Upper lobe of right lung (tissue), 1 donor: ENCODE data around the gene SPOCK1. TPM values are rescaled to one million over a fixed set of nuclear protein-coding genes. Genes with fewer than 3 reads are reported as not detected.

Source experiments
- ATAC-seq: fragments of 200-7000 bp; cut with Tn5 transposase; one replicate; pipeline ENCODE4 v1.9.1; 2020; ENCODE audit warnings: mild to moderate bottlenecking, moderate library complexity
- DNase-seq: peaks from one replicate; pipeline ENCODE4 v3.0.0-alpha.2; 2020
- H3K27ac ChIP-seq: fragments of 200-600 bp; one replicate; pipeline ENCODE4 v1.8.0; 2022
- H3K27me3 ChIP-seq: fragments of 200-600 bp; one replicate; pipeline ENCODE4 v1.8.0; 2022; ENCODE audit warnings: mild to moderate bottlenecking
- H3K36me3 ChIP-seq: fragments of 200-600 bp; one replicate; pipeline ENCODE4 v1.8.0; 2022
- H3K4me1 ChIP-seq: fragments of 200-600 bp; one replicate; pipeline ENCODE4 v1.8.0; 2022
- H3K4me3 ChIP-seq: fragments of 200-600 bp; one replicate; pipeline ENCODE4 v1.8.0; 2022; ENCODE audit warnings: mild to moderate bottlenecking
- H3K9me3 ChIP-seq: fragments of 200-600 bp; one replicate; pipeline ENCODE4 v1.8.0; 2022
- intact Hi-C: fragments of 100-400 bp; cut with DNase I; formaldehyde crosslinking; loops from one replicate; pipeline ENCODE4 v1.11.0; 2022
- total RNA-seq: library from RNA; stranded (reverse); fragmentation: NEBNext Ultra II Directional; extraction: Animal tissue kit (Norgen Biotek cat#: 25700); gene quantifications from one replicate; pipeline ENCODE4 v1.2.1, GENCODE V29; 2021
- TF ChIP-seq, protein P1 (sequence below): fragments of 200-600 bp; IDR thresholded peaks from one replicate; pipeline ENCODE4 v1.8.0; 2022; ENCODE audit warnings: antibody characterized with exemption
- donor health status: DM: no; HTN: yes; CAD: no; lungs with severe emphysema.

The SPOCK1 gene
- total RNA-seq, 1 donor from 2014 or later = 4.0 TPM

DNA sequence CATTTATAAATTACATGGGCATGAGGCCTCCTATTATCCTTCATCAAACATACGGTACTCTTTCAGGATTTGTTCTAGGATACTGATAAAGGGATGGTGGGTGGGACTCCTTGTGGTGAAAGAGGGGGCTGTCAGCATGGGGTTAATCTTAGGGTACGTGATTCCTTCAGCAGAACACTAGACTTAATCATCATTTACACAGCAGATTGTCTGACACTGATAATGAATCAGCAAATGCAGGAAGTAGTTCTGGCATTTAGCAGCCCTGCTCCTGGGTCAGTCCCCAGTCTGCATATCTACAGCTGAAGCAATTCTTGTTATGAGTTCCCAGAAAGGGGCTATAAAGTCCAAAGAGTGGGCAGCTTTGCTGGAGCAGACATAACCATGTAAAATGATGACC lies 384.6 kb downstream of the SPOCK1 start:
- TF ChIP-seq, protein P1, sequence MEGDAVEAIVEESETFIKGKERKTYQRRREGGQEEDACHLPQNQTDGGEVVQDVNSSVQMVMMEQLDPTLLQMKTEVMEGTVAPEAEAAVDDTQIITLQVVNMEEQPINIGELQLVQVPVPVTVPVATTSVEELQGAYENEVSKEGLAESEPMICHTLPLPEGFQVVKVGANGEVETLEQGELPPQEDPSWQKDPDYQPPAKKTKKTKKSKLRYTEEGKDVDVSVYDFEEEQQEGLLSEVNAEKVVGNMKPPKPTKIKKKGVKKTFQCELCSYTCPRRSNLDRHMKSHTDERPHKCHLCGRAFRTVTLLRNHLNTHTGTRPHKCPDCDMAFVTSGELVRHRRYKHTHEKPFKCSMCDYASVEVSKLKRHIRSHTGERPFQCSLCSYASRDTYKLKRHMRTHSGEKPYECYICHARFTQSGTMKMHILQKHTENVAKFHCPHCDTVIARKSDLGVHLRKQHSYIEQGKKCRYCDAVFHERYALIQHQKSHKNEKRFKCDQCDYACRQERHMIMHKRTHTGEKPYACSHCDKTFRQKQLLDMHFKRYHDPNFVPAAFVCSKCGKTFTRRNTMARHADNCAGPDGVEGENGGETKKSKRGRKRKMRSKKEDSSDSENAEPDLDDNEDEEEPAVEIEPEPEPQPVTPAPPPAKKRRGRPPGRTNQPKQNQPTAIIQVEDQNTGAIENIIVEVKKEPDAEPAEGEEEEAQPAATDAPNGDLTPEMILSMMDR = no peak
- no peak overlapping the region for H3K27ac ChIP-seq
- ATAC-seq = no peak
- H3K4me1 ChIP-seq = no peaks in the 10 kb centered on the region
- H3K36me3 ChIP-seq = no peaks in the 10 kb centered on the region
- DNase-seq = no peak
- no peaks in the 10 kb centered on the region for H3K27me3 ChIP-seq
- intact Hi-C loops = no loop called here
- no peaks in the 10 kb centered on the region for H3K9me3 ChIP-seq
- no peak overlapping the region for H3K4me3 ChIP-seq

DNA sequence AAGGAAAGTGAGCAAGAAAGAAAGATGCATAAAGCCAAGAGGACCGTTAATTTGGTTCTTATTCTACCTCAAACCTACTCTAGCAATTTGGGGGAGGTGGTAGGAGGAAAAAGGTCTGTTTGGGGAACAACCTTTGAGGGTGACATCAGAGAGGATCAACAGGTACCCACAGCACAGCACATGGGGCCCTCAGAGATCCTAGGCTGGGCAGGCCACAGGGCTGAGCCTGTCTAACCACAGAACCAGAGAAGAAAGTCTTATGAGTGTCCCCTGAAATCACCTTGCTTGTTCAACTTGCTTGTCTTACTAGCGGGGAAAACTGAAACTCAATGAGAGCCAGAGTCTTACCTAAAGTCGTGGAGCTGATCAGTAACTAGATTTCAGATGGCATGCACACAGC lies 385.2 kb downstream of the SPOCK1 start:
- TF ChIP-seq, protein P1 = no peak
- no peak for ATAC-seq
- Histone ChIP-seq H3K4me3 (no peak overlapping the region), H3K27me3 (no peaks in the 10 kb centered on the region), H3K36me3 (no peaks in the 10 kb centered on the region), H3K4me1 (no peaks in the 10 kb centered on the region), H3K27ac (no peak overlapping the region), H3K9me3 (no peaks in the 10 kb centered on the region)
- DNase-seq = no peak
- intact Hi-C loops = no loop called here

DNA sequence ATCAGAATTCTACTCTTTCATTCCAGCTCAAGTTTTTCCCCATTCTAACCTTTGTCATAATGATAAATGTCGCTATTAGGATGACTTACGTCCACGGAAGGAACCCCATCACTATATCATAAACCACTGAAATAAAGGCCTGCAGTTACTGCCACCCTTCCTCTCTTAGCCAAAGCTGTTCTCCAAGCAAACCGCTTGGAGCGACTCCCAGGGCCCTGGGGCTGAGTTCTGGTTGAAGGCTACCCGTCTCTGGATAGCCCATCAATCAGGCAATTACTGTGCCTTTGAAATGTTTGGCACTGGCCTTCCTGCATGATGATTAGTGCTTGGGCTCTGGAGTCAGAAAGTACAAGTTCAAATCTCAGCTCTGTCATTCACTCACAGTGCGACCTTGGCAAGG lies 386.0 kb downstream of the SPOCK1 start:
- no peaks in the 10 kb centered on the region for H3K27me3 ChIP-seq
- H3K36me3 ChIP-seq = no peaks in the 10 kb centered on the region
- intact Hi-C loops = no loop called here
- no peak for ATAC-seq
- DNase-seq = no peak
- no peaks in the 10 kb centered on the region for H3K9me3 ChIP-seq
- no peak overlapping the region for H3K4me3 ChIP-seq
- H3K4me1 ChIP-seq = no peaks in the 10 kb centered on the region
- TF ChIP-seq, protein P1 = no peak
- H3K27ac ChIP-seq = no peak overlapping the region

DNA sequence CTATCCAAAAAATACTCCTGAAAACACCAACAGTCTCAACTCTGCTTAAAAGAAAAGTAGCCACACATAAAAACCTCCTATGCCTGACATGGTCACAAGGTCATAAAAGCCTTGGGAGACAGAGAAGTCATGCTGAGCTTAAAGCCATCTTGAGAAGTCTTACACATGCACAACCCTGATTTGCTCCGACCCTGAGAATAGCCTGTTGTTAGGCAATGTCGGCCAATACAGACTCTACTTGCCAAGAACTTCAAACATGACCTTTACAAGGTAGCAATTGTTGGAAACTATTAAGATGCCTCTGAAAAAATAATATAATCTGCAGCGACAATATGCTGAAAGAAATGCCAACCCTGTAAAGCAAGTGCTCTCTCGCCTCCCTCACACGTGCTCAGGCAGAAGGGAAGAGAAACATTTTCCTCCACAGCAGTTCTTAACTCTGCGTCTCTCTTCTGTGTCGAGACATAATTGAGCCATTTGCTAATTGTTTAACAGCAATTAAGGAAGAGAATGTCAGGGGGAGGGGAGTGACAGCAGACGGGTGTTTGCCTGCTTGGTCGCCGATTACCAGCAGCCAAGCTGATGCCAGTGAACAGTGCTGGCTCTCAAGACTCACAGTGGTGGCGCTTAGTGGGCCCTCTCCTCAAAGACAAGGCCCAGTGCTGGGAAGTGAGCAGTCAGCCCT lies 393.6 kb downstream of the SPOCK1 start:
- Histone ChIP-seq H3K27me3 (no peaks in the 10 kb centered on the region), H3K4me3 (no peak overlapping the region), H3K27ac (no peak overlapping the region), H3K36me3 (no peaks in the 10 kb centered on the region), H3K9me3 (no peaks in the 10 kb centered on the region), H3K4me1 (no peaks in the 10 kb centered on the region)
- intact Hi-C loops = no loop called here
- TF ChIP-seq, protein P1 = no peak
- no peak for ATAC-seq
- no peak for DNase-seq

DNA sequence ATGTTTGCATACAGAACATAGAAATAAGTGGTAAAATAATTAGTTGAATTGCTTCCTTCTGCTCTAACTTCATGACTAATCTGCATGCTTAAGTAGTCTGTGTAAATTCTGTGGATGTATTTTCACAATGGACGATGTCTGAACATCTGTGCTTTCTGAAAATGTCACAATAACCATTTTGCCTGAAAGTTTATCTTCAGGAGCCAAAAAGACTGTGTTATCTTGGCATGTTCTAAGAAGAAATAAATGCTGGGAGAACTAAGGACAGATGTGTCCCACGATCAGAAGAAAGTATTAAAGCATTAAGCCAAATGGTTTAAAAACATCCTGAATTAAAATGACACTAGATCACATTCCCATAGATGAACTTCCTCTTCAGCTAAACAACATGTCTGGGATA lies 397.6 kb downstream of the SPOCK1 start:
- intact Hi-C loops = no loop called here
- no peaks in the 10 kb centered on the region for H3K9me3 ChIP-seq
- H3K27me3 ChIP-seq = no peaks in the 10 kb centered on the region
- ATAC-seq (no peak), DNase-seq (no peak)
- H3K4me1 ChIP-seq = no peaks in the 10 kb centered on the region
- H3K27ac ChIP-seq = no peak overlapping the region
- H3K4me3 ChIP-seq = no peak overlapping the region
- TF ChIP-seq, protein P1 = no peak
- no peaks in the 10 kb centered on the region for H3K36me3 ChIP-seq

DNA sequence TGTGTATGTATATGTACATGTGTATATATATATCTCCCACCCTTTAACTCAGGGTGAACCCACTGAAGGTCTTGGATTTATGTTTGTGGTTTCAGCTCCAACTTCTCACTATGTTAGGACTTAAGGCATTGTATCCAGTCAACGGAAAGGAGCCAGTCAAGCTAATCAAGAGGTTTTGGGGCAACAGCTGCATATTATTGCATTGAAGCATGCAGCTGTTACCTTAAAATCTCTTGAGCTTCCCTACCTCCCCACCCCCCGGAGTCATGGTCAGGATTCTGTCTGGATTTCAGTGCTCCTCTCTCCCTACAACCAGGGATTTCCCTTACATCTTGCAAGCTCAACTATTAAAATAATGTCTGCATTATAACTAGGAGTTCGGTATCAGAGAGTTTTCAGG lies 399.5 kb downstream of the SPOCK1 start:
- TF ChIP-seq, protein P1 = no peak
- H3K27ac ChIP-seq = no peak overlapping the region
- no peaks in the 10 kb centered on the region for H3K36me3 ChIP-seq
- DNase-seq = no peak
- H3K4me1 ChIP-seq = no peaks in the 10 kb centered on the region
- intact Hi-C loops = no loop called here
- ATAC-seq = no peak
- H3K9me3 ChIP-seq = no peaks in the 10 kb centered on the region
- H3K27me3 ChIP-seq = no peaks in the 10 kb centered on the region
- H3K4me3 ChIP-seq = no peak overlapping the region
